Ishikawa (cell line): Measurements from ENCODE around the gene FAM219A.
A peak's percentile ranks its signal among the peaks of the same experiment; 100 is the strongest.

ENCODE experiments used
- CEBPB ChIP-seq: IDR thresholded peaks from 2 replicates; pipeline ENCODE4 v1.6.1; 2012
- CREB1 ChIP-seq: IDR thresholded peaks from 2 replicates; pipeline ENCODE4 v1.6.1; 2012; ENCODE audit warnings: low read depth
- EGR1 ChIP-seq: IDR thresholded peaks from 2 replicates; pipeline ENCODE4 v1.6.1; 2012
- EP300 ChIP-seq: IDR thresholded peaks from 2 replicates; pipeline ENCODE4 v1.6.1; 2012; ENCODE audit warnings: borderline replicate concordance
- FOXM1 ChIP-seq: IDR thresholded peaks from 2 replicates; pipeline ENCODE4 v1.6.1; 2012; ENCODE audit warnings: low read depth, borderline replicate concordance
- MAX ChIP-seq: IDR thresholded peaks from 2 replicates; pipeline ENCODE4 v1.6.1; 2012
- NFIC ChIP-seq: IDR thresholded peaks from 2 replicates; pipeline ENCODE4 v1.6.1; 2012
- RAD21 ChIP-seq: IDR thresholded peaks from 2 replicates; pipeline ENCODE4 v1.6.1; 2012; ENCODE audit warnings: low read depth
- TAF1 ChIP-seq: IDR thresholded peaks from 2 replicates; pipeline ENCODE4 v1.6.1; 2012; ENCODE audit warnings: low read depth, mild to moderate bottlenecking
- TCF12 ChIP-seq: IDR thresholded peaks from 2 replicates; pipeline ENCODE4 v1.6.1; 2012; ENCODE audit warnings: low read depth
- TEAD4 ChIP-seq: IDR thresholded peaks from 2 replicates; pipeline ENCODE4 v1.6.1; 2012
- USF1 ChIP-seq: IDR thresholded peaks from 2 replicates; pipeline ENCODE4 v1.6.1; 2012
- YY1 ChIP-seq: IDR thresholded peaks from 2 replicates; pipeline ENCODE4 v1.6.1; 2012; ENCODE audit warnings: low read depth
- ZBTB7A ChIP-seq: IDR thresholded peaks from 2 replicates; pipeline ENCODE4 v1.6.1; 2012; ENCODE audit warnings: low read depth
- TF ChIP-seq, protein P1 (sequence below): IDR thresholded peaks from 2 replicates; pipeline ENCODE4 v1.6.1; 2012; ENCODE audit warnings: low read depth, mild to moderate bottlenecking

Gene FAM219A

DNA sequence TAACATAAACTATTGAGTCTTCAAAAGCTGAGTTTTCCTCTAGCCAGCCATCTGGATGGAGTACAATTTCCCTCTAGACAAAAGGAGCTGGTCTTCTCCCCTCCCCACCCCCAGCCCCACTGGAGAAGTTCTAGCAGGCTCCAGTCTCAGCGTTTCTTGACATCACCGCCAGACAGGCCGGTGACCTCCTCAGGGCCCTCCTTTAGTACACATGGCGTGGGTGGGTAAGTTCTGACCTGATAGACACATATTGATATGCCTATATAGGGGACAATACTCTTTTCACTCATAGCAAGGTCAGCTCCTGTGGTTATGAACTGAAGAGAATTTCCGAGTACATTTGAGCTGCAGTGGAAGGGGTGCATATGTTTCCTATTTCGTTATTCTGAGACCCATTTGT lies 27.5 kb upstream of the FAM219A start:
- TF ChIP-seq, protein P1, sequence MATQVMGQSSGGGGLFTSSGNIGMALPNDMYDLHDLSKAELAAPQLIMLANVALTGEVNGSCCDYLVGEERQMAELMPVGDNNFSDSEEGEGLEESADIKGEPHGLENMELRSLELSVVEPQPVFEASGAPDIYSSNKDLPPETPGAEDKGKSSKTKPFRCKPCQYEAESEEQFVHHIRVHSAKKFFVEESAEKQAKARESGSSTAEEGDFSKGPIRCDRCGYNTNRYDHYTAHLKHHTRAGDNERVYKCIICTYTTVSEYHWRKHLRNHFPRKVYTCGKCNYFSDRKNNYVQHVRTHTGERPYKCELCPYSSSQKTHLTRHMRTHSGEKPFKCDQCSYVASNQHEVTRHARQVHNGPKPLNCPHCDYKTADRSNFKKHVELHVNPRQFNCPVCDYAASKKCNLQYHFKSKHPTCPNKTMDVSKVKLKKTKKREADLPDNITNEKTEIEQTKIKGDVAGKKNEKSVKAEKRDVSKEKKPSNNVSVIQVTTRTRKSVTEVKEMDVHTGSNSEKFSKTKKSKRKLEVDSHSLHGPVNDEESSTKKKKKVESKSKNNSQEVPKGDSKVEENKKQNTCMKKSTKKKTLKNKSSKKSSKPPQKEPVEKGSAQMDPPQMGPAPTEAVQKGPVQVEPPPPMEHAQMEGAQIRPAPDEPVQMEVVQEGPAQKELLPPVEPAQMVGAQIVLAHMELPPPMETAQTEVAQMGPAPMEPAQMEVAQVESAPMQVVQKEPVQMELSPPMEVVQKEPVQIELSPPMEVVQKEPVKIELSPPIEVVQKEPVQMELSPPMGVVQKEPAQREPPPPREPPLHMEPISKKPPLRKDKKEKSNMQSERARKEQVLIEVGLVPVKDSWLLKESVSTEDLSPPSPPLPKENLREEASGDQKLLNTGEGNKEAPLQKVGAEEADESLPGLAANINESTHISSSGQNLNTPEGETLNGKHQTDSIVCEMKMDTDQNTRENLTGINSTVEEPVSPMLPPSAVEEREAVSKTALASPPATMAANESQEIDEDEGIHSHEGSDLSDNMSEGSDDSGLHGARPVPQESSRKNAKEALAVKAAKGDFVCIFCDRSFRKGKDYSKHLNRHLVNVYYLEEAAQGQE, result no peak
- TF ChIP-seq TEAD4 (no peak), USF1 (no peak), RAD21 (no peak)

- TF ChIP-seq YY1 (no peak), TEAD4 (peak; percentile 28; the same call in 1 of the 2 replicates), CREB1 (no peak), ZBTB7A (no peak)
These were observed 26.3 kb upstream of the FAM219A start for GRCh38 chr9:34484678-34485077.

GRCh38 chr9:34479431-34479866 lies 21.1 kb upstream of the FAM219A start:
- no peak for TF ChIP-seq YY1
- no peak for TF ChIP-seq CEBPB
- TF ChIP-seq CREB1, result no peak
- no peak for TF ChIP-seq FOXM1
- no peak for TF ChIP-seq EP300
- TF ChIP-seq TAF1, result no peak

- no peak for TF ChIP-seq MAX
- TF ChIP-seq RAD21, result no peak
These were observed 19.2 kb upstream of the FAM219A start for GRCh38 chr9:34477541-34477940.

DNA sequence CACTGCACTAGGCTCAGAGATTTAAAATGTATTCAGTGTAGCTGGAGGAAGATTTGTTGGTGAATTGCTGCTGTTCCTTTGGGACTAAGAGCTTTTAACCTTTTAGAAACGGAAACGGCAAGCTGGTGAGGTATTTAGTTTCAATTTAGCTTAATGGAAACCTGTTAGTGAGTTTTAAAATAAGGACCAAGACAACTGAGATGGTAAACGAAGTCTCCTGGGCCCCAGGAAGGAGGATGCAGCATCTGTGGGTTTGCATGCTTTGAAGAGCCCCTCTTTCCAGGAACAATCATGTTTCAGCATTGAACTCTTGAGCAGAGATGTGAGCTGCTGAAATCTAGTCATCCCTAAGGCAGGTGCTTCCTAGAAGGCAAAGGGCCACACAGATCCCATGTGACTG lies 16.7 kb upstream of the FAM219A start:
- TF ChIP-seq RAD21, result no peak
- TF ChIP-seq TEAD4, result no peak
- TF ChIP-seq, protein P1, result no peak
- TF ChIP-seq NFIC, result no peak
- no peak for TF ChIP-seq EP300
- no peak for TF ChIP-seq EGR1
- TF ChIP-seq YY1, result no peak
- no peak for TF ChIP-seq TCF12
- TF ChIP-seq ZBTB7A, result no peak
- no peak for TF ChIP-seq MAX
- TF ChIP-seq FOXM1, result no peak
- no peak for TF ChIP-seq CEBPB
- no peak for TF ChIP-seq USF1
- TF ChIP-seq TAF1, result no peak
- TF ChIP-seq CREB1, result no peak

DNA sequence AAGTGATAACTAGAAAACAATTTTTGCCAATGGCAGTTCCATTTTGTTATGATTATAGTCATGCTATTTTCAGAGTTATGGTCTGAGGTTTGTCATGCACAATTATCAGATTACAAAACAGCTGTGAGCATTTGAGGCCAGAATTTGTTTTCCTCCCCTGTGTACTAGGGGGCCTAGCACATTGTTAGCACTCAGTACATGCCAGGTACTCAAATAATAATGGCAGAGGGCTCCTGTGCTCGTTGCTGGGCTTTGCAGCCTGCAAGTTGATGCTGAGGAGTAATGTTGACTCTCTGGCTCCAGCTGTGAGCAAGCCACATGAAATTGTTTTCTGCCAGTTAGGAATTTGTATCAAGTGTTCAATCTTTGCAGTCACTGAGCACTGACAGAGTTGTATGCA lies 7.1 kb upstream of the FAM219A start:
- TF ChIP-seq, protein P1, result no peak
- TF ChIP-seq ZBTB7A, result no peak
- no peak for TF ChIP-seq CEBPB
- TF ChIP-seq TCF12, result no peak
- no peak for TF ChIP-seq TEAD4
